KMS-11 (cell line): ENCODE results near the gene MSANTD4.

ENCODE experiments used
- H2AFZ ChIP-seq: fragments of 200-600 bp; sonication (generic); 2 replicates; pipeline ENCODE4 v1.6.1; 2016; ENCODE audit warnings: antibody characterized with exemption, mixed run types, low read depth
- H3K27ac ChIP-seq: fragments of 200-600 bp; sonication (generic); 2 replicates; pipeline ENCODE4 v1.6.1; 2016; ENCODE audit warnings: mild to moderate bottlenecking, mixed run types
- H3K27me3 ChIP-seq: fragments of 200-600 bp; sonication (generic); 2 replicates; pipeline ENCODE4 v1.6.1; 2017; ENCODE audit warnings: mild to moderate bottlenecking, low read depth, mixed run types, moderate library complexity; ENCODE audit not compliant: insufficient read depth
- H3K36me3 ChIP-seq: fragments of 200-600 bp; sonication (generic); 2 replicates; pipeline ENCODE4 v1.6.1; 2017; ENCODE audit warnings: mild to moderate bottlenecking, mixed run types; ENCODE audit not compliant: insufficient read depth
- H3K4me1 ChIP-seq: fragments of 200-600 bp; sonication (generic); 2 replicates; pipeline ENCODE4 v1.6.1; 2016; ENCODE audit warnings: mild to moderate bottlenecking, low read depth, mixed run types; ENCODE audit not compliant: poor library complexity, severe bottlenecking
- H3K4me2 ChIP-seq: fragments of 200-600 bp; sonication (generic); 2 replicates; pipeline ENCODE4 v1.7.0; 2016; ENCODE audit warnings: mild to moderate bottlenecking, mixed run types
- H3K4me3 ChIP-seq: fragments of 200-600 bp; sonication (generic); IDR thresholded peaks from 2 replicates; pipeline ENCODE4 v1.6.1; 2017; ENCODE audit warnings: low read depth, low read length, mixed read lengths; ENCODE audit not compliant: insufficient read depth
- H3K79me2 ChIP-seq: fragments of 200-600 bp; sonication (generic); 2 replicates; pipeline ENCODE4 v1.6.1; 2016; ENCODE audit warnings: low read depth, mixed run types; ENCODE audit not compliant: insufficient read depth
- H3K9ac ChIP-seq: fragments of 200-600 bp; sonication (generic); 2 replicates; pipeline ENCODE4 v1.6.1; 2016; ENCODE audit warnings: mild to moderate bottlenecking, mixed run types
- H4K20me1 ChIP-seq: fragments of 200-600 bp; sonication (generic); 2 replicates; pipeline ENCODE4 v1.6.1; 2016; ENCODE audit warnings: mild to moderate bottlenecking, mixed run types; ENCODE audit not compliant: insufficient read depth
- TF ChIP-seq, protein P1 (sequence below): fragments of 200-600 bp; sonication (generic); conservative IDR thresholded peaks from 2 replicates; pipeline ENCODE4 v1.6.1; 2017; ENCODE audit warnings: low read depth, mild to moderate bottlenecking, antibody characterized with exemption, low read length, moderate library complexity, mixed read lengths

Gene MSANTD4

DNA sequence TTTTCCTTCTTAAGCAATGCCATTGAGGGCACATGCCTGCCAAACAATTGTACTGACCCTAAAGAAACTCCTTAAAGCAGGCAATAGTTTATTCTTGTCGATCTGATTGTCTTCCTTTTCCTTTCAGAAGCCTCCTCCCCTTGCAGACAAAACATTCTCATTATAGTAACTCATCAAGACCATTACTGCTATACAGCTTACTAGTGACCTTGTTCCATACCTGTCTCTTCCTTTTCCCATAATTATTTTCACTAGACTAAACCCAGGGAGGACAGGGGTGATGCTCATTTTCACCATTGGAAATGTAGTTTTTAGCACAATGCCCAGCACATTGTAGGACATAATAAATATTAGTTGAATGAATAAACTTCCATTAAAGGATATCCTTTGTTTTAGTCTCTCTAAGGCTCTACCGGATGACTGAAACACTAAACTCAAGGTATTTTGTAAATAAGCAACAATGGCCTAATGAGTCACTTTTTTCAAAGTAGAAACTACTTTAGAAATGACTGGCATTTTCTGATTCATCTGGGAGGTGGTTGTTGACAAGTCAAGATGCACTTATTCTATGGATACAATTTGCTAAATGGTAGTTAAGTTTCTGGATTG is 9.3 kb upstream of the MSANTD4 start:
- Histone ChIP-seq H3K36me3 (no peaks in the 10 kb centered on the region), H3K4me1 (no peaks in the 10 kb centered on the region), H3K27ac (no peak overlapping the region), H3K27me3 (no peaks in the 10 kb centered on the region), H2AFZ (no peak overlapping the region), H3K4me2 (no peak overlapping the region), H4K20me1 (no peaks in the 10 kb centered on the region), H3K9ac (no peak overlapping the region), H3K4me3 (no peak overlapping the region), H3K79me2 (no peaks in the 10 kb centered on the region)
- TF ChIP-seq, protein P1, sequence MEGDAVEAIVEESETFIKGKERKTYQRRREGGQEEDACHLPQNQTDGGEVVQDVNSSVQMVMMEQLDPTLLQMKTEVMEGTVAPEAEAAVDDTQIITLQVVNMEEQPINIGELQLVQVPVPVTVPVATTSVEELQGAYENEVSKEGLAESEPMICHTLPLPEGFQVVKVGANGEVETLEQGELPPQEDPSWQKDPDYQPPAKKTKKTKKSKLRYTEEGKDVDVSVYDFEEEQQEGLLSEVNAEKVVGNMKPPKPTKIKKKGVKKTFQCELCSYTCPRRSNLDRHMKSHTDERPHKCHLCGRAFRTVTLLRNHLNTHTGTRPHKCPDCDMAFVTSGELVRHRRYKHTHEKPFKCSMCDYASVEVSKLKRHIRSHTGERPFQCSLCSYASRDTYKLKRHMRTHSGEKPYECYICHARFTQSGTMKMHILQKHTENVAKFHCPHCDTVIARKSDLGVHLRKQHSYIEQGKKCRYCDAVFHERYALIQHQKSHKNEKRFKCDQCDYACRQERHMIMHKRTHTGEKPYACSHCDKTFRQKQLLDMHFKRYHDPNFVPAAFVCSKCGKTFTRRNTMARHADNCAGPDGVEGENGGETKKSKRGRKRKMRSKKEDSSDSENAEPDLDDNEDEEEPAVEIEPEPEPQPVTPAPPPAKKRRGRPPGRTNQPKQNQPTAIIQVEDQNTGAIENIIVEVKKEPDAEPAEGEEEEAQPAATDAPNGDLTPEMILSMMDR = no peak

DNA sequence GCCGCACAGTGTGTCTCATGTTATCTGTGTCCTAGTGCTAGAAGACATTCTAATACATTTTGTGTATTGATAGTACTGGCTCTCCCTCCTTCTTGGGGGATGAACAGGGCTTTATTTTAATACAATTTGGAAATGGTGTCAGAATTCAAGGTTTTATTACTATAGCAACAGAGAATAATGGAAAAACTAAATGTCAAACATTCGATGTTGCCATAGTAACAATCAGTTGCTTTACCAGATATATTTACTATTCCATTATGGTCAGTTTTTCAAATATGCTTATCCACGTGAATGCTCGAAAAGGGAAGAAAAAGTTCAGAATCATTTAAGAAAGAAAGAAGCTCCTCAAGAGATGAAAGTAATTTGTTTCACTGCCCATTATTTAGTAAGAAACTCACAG is 8.6 kb upstream of the MSANTD4 start:
- H3K27me3 ChIP-seq = no peaks in the 10 kb centered on the region

DNA sequence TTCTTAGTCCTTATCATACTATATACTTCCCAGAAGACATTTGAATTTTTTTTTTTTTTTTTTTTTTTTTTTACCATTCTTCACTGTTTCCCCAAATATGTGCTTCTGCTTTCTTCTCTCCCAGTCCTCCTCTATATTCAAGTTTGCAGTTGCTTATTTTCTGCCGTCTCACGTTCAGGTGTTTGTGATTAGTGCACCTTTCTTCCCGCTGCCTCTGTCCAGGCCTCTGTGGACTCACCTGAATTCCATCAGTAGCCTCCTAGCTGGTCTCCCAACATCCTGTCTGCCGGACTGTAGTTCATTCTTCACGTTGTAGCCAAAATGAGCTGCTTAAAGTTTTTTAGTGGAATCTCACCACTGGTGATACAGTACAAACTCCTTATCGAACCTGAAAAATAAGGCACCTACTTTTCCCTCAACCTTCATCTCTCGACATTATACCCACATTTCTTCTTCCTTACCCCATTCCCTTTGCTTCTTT is 795 bp upstream of the MSANTD4 start:
- no peak overlapping the region for H3K9ac ChIP-seq
- no peak overlapping the region for H3K4me3 ChIP-seq
- peak overlapping the region; percentile 73 for H2AFZ ChIP-seq
- no peak overlapping the region for H3K4me2 ChIP-seq
- no peaks in the 10 kb centered on the region for H4K20me1 ChIP-seq
- no peak overlapping the region for H3K27ac ChIP-seq
- TF ChIP-seq, protein P1 = no peak
- peaks cover 10% of the 10 kb centered on the region for H3K4me1 ChIP-seq
- no peaks in the 10 kb centered on the region for H3K27me3 ChIP-seq
- no peaks in the 10 kb centered on the region for H3K36me3 ChIP-seq
- H3K79me2 ChIP-seq = 0 out of 2 replicates have a peak, but pooled peaks cover 9% of the 10 kb centered on the region

More for the DNA sequence above, 8.6 kb upstream of the MSANTD4 start:
- H3K4me3 ChIP-seq = no peak overlapping the region
- H4K20me1 ChIP-seq = no peaks in the 10 kb centered on the region
- no peaks in the 10 kb centered on the region for H3K79me2 ChIP-seq
- H3K9ac ChIP-seq = no peak overlapping the region
- H3K27ac ChIP-seq = no peak overlapping the region
- no peak overlapping the region for H2AFZ ChIP-seq
- no peak overlapping the region for H3K4me2 ChIP-seq
- TF ChIP-seq, protein P1 = no peak
- no peaks in the 10 kb centered on the region for H3K4me1 ChIP-seq
- H3K36me3 ChIP-seq = no peaks in the 10 kb centered on the region

- TF ChIP-seq, protein P1 = no peak
- Histone ChIP-seq H3K27me3 (no peaks in the 10 kb centered on the region), H3K4me3 (no peak overlapping the region), H2AFZ (peak overlapping the region; percentile 78; the same call in 1 of the 2 replicates), H3K9ac (peak overlapping the region; percentile 56; the same call in 1 of the 2 replicates), H3K27ac (no peak overlapping the region), H3K4me1 (peaks cover 10% of the 10 kb centered on the region), H3K36me3 (no peaks in the 10 kb centered on the region), H3K4me2 (peak overlapping the region; percentile 55), H4K20me1 (no peaks in the 10 kb centered on the region), H3K79me2 (0 out of 2 replicates have a peak, but pooled peaks cover 9% of the 10 kb centered on the region)
Observed at GRCh38 chr11:106021181-106021966, 666 bp downstream of the MSANTD4 start.
